Ammon's horn (tissue), 1 donor: ENCODE measurements around the gene MYO7B.

Experiments used
- DNase-seq: peaks from one replicate; pipeline ENCODE4 v3.0.0-alpha.2; 2016; ENCODE audit warnings: low spot score

Gene MYO7B

DNA sequence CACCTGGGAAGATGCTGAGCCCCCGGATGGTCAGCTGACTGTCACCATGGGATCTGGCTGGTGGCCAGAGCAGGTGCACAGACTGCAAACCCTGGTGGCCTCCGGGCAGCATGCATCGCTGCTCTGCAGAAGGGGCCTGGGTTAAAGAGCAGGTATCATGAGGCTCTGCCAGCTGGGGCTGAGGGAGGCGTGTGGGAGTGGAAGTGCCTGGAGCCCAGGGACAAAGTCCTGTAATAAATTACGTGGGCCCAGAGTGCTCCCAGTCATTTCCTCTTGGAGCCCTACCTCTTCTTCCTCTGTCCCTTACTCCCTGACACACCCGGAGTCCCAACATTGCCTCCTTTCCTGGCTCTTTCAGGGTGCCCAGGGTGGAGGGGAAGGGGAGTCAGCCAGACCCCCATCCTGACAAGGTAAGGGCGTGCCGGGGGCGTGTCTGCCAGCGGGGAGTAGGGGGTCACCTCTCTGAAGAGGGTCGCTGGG, at the start of gene MYO7B:
TSS of gene MYO7B (plus strand) at position 262 of the 480 bp plus-strand sequence. CDS start 24,040 bp downstream, outside the sequence.
- DNase-seq = no peak

DNA sequence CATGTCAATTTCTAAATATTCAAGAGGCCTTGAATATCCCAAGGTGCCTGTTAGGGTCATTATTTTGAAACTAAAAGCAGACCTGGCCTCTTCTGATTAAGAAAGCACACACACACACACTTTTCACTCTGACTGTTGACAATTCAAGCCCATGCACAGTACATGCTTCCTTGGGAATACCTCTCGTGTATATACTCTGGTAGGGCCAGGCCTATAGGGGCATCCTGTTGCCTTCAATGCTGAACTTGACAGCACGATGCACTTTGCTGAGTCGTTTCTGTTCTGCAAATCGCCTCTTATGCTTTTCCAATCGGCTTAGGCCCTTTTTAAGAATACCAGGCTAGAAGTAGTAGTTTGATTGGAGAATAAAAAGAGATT, 49.8 kb upstream of the MYO7B start:
- DNase-seq = no peak

GRCh38 chr2:127486247-127487058, 49.0 kb upstream of the MYO7B start:
- no peak for DNase-seq

DNA sequence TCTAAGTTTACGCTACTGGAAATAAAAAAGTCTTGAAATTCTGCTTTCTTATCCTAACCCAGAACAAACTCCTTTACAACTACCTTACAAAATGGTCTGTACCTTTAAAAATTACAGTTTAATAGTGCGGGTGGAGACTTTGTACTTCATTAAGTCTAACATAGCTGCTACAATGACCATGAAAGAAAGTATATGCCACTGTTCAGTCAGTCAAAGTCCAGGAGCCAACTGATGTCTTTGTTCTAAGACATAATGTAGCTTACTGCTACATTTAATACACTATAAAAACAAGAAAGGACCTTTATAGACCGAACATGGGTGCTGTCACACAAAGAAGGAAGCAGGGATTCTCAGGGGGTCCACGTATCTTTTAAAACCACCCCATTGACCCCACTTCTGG, 45.2 kb upstream of the MYO7B start:
- DNase-seq = no peak

GRCh38 chr2:127498386-127498785, 37.1 kb upstream of the MYO7B start:
- DNase-seq = no peak

GRCh38 chr2:127503491-127503890, 32.0 kb upstream of the MYO7B start:
- DNase-seq = no peak

DNA sequence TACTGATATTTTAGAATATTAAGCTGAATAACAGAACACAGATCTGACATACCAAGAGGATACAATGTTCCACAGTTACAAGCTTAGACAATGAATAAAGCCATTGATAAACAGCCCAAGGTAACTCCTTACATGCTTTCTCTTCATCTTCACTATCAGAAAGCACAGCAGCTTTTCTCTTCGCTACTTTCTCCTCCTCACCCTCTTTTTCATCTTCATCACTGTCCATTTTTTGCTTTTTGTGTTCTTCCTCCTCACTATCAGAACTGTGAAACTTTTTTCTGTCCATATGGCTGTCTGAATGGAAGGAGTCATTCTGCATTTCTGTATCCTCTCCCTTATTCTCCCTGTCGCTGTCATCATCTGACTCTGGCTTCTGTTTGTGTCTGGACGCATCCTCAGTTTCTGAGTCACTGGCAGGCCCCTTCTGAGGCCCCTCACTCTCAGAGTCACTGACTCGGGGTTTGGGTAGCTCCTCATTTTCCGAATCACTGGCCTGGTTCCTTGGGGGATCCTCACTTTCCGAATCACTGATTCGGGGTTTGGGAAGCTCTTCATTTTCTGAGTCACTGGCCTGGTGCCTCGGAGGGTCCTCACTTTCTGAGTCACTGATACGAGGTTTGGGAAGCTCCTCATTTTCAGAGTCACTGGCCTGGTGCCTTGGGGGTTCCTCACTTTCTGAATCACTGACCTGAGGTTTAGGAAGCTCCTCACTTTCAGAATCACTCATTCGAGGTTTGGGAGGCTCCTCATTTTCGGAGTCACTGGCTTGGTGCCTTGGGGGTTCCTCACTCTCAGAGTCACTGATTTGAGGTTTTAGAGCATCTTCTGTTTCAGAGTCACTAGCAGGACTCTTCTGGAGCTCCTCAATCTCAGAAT, 30.7 kb upstream of the MYO7B start:
- no peak for DNase-seq

DNA sequence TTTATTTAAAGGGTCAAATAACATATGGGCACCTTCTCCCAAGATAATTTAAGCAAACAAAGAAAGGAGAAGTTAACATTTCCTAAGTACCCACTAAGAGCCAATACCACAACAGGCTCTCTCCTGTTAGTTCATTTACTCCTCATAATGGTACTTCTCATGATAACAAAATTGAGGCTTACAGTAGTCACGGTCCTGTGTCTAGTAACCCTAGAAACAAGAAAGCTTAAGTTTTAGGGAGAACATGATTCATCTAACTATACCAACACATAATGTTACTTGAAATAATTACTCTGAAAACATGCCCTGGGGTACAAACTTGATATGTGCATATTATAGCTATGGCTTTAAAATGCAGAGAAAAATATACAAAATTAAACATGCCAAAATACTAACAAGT, 29.0 kb upstream of the MYO7B start:
- DNase-seq = no peak

DNA sequence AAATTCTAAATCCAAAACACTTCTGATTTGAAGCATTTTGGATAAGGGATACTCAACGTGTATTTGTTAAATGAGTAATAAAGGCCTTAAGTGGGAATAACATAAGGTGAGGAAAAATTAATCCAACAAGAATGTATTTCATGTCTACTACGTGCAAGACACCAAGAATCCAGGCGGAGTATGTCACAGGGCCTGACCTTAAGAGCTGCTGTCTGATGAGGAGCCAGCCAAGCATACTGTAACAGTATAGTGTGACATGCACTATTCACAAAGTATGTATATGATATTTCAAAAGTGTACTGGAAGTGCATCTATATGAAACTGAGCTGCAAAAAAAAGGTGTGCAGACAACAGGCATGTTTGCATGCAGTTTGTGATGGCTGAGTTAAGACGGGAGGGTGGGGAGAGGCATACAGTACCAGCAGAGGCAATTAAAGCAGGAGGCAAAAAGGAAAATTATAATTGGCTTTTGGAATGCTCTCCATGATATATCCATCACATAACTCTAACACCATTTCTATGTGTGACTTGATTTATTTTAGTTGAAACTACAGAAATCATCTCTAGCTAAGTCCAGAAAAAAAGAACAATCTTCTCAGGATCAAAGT, 27.4 kb upstream of the MYO7B start:
- DNase-seq = no peak

DNA sequence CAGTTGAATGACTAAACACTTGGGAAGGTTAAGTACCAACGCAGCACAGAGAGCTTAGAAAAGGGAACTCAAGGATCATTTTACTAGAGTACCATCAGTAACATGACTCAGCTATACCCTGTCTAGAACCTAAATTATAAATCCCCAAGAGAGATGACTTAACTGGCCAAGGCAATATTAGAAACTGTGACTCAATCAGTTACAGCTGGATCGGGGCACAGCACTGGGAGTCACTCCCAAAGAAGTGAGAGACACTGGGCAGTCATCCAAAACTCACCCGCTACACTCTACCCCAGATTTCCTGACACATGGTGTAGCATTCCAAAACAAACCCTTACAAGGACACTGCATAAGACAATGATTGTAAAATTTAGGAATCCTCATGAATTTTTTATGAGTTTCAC, 26.9 kb upstream of the MYO7B start:
- peak; percentile 88 for DNase-seq

DNA sequence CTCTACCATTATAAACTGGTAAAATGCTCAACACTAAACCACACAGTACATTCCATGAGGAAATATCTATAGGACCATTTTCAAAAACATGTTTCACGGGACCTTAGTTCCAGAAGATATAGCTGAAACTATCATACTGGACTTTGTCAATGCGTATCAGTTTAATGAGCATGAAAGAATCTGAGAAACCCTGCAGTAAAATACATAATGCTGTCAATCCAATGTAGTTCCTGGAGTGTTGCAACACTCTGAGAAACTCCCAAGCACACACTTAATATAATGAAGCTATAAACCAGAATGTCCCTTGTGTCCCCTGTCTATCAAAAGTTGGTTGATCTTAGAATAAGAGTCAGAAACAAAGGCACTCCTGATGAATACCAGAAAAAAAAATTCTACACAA, 25.4 kb upstream of the MYO7B start:
- no peak for DNase-seq

GRCh38 chr2:127511090-127511695, 24.3 kb upstream of the MYO7B start:
- no peak for DNase-seq

DNA sequence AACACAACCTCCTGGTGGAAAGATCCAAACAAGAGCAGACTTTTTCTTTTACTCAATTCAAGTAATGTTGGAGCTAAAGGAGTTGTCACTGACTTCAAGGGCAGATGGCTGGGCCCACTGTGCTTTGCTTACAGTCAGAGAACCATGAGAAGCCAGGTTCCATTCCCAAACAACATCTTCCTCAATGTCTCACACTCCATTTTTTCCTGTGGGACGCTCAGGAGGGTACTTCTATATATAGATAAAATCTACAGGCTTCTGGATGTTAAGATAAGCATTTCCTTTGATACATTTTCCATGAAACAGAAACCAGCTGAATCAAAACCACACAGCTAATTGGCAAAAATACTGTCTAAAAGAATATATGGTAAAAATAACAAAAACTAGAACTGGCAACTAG, 23.6 kb upstream of the MYO7B start:
- DNase-seq = no peak

DNA sequence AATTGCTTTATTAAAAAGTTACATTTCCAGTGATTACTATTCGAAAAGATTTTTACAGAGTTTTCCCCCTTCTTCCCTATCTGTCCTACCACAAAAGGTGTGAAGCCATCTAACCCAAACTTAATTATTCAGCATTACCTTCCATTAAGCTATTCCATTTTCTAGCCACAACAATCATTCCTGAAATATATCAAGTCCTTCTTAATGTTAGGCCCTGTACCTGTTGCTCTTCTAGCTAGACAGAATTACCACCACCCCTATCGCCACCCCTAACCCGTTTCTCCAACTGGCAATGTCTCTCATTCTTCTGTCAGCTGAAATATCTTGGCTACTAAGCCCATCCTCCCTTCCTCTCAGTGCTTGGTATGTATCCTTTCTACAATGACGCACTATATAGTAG, 23.1 kb upstream of the MYO7B start:
- no peak for DNase-seq

DNA sequence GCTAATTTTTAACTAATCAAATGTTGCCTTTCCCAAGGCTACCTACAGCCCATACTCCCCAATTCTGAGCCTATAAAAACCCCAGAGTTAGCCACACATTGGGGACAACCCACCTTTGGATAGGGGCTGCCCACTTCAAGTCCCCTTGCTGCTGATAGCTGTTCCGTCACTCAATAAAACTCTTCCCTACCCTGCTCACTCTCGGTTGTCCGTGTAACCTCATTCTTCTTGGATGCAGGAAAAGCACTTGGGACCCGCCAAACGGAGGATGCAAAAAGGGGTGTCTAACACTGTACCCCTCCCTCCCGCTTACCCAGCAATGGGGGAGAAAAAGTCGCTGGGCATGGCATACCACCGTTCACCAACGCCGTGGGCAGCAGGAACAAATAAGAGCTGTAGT, 21.4 kb upstream of the MYO7B start:
- DNase-seq = no peak

DNA sequence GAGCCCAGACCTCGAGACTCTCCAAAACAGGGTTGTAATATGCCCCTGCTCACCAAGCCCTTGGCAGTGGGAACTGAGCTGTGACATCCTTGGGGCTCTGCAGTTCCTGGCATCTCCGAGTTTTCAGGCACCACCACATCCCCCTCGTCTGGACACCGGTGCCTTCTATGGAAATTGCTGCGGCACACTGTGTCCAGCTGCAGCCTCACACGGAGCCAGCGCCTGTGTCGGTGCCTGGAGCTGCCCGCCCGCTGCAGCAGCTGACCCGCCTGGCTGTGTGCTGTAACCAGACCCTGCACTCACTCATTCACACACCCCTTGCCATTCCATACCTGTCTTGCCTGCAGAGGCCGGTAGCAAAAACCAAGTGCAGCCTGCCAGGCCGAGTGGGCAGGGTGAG, 21.0 kb upstream of the MYO7B start:
- DNase-seq = peak; percentile 83

DNA sequence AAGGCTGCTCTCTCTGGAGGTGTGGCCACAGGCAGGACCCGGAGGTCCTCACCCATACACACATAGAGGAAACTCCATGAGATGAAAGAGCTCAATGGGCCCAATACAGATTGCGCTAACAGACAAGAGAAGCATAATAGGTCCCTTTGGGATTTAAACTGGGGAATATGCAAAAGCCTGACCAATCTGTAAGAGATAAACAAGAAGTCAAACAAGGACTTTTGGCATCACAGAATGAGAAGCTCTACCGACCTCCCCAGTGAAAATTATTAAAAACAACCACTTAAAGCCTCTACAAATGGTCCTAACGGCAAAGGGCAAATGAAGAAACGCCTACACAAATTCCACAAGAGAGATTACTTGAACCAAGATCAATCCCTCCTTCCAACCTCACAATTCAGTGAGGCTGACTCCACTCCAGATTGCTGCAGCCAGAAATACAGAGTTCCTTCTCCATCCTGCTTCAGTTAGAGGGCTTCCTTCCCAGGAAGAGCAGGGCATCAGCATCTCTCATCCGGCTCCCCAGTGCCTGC, 20.0 kb upstream of the MYO7B start:
- no peak for DNase-seq

DNA sequence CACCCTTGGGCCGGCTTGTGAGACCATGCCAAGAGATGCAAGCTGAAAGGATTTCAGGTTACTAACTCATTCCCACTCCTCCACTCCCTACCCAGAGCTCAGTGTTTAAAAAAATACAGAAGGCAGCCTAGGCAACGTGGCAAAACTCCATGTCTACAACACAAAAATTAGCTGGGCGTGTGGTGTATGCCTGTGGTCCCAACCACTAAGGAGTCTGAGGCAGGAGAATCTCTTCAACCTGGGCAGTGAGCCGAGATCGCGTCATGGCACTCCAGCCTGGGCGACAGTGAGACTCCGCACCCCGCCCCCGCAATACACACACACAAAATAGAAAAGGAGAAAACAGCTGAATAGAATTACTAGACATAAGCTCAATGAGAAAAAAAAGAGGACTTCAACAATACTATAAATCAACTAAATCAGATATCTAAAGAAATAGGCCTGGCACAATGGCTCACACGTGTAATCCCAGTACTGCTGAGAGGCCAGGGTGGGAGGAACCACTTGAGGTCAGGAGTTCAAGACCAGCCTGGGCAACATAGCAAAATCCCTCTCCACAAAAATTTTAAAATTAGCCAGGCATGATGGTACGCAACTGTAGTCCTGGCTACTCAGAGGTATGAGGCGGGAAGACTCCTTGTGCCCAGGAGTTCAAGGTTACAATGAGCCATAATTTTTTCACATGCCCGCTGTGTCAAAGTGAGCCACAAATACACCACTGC, 19.3 kb upstream of the MYO7B start:
- peak; percentile 91 for DNase-seq

DNA sequence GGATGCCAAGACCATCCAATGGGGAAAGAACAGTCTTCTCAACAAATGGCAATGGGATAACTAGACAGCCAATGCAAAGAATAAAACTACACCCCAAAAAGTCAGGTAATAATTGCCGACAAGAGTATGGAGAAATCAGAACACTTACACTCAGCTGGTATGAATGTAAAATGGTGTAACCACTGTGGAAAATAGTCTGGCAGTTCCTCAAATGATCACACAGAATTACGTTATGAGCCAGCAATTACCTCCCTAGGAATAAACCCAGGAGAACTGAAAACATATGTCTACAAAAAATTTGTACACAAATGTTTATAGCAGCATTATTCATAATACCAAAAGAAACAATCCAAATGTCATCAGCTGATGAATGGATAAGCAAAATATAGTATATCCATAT, 18.0 kb upstream of the MYO7B start:
- no peak for DNase-seq

GRCh38 chr2:127520424-127520823, 15.1 kb upstream of the MYO7B start:
- no peak for DNase-seq

DNA sequence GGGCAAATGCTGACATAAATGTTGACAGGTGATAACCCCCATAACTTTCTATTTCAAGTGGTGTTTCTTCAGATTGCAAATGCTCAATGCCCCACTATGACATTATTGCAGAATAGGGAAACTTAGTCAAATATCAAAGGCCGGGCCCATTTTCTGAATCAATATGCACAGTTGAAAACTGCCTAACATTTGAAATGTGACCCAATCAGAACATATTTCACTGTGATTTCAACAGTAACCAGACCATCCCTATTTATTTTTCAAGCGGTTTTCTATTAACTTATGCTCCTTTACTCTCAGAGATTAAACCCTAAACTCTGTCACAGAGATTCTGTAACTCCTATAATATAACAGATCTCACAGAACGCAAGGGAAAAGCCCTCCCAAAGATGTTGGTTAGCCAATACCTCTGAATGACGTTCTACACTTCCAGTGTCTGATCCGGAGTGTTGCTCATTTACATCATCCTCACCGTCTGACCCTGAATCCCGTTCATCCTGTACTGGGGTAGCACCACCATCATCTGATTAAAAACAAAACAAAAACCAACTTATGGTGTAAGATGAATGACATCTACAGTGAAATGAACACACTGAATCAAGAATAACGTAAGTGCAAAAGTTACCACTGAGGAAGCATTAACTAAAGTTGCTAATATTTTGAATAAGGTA, 12.1 kb upstream of the MYO7B start:
- DNase-seq = no peak
